HepG2 (cell line): Measurements from ENCODE around the gene CCDC54. TPM values are rescaled to one million over a fixed set of nuclear protein-coding genes. Genes with fewer than 3 reads are reported as not detected.

ENCODE experiments used
- KDM2A ChIP-seq: sonication (generic); formaldehyde crosslinking; IDR thresholded peaks from 2 replicates; pipeline ENCODE4 v1.4.0; 2020; ENCODE audit warnings: low read depth, missing genetic modification reagents, borderline replicate concordance
- ZNF550 ChIP-seq: sonication (generic); formaldehyde crosslinking; IDR thresholded peaks from 2 replicates; pipeline ENCODE4 v1.4.0; 2020; ENCODE audit warnings: mild to moderate bottlenecking, missing genetic modification reagents, borderline replicate concordance
- polyA plus RNA-seq, 8 experiments: library from polyadenylated mRNA; depleted of rRNA in 3 of 8; stranded (reverse) in 7 of 8; unstranded in 1 of 8; fragments of >200 nt; fragmentation: Illumina TruSeq in 4 of 8; extraction: Trizol in 4 of 8; gene quantifications; 2 replicates each; pipeline versions ENCODE4 v1.2.1 to v1.2.3, GENCODE V29; 2011 to 2016; ENCODE audit warnings: low read depth in 4 of 8, missing spikeins in 1 of 8, mixed read lengths in 1 of 8; ENCODE audit not compliant: insufficient read depth in 1 of 8
- total RNA-seq, 5 experiments: library from RNA; depleted of rRNA; stranded (reverse); fragments of >200 nt; fragmentation: Illumina TruSeq; extraction: Trizol; gene quantifications; 2 replicates each; pipeline ENCODE4 v1.2.3, GENCODE V29; 2016; ENCODE audit warnings: low read depth in 1 of 5
- TF ChIP-seq, protein P1 (sequence below): sonication (generic); formaldehyde crosslinking; IDR thresholded peaks from 2 replicates; pipeline ENCODE4 v1.5.0; 2020; ENCODE audit warnings: mild to moderate bottlenecking, missing genetic modification reagents, moderate library complexity

The CCDC54 gene
- total and polyA plus RNA-seq, 2 of the 13 experiments (the other 11 are each of a cell fraction or from before 2014, with no cell fraction given), result not detected

GRCh38 chr3:107426223-107426622 is 49.0 kb downstream of the CCDC54 start (continued):
- TF ChIP-seq, protein P1, sequence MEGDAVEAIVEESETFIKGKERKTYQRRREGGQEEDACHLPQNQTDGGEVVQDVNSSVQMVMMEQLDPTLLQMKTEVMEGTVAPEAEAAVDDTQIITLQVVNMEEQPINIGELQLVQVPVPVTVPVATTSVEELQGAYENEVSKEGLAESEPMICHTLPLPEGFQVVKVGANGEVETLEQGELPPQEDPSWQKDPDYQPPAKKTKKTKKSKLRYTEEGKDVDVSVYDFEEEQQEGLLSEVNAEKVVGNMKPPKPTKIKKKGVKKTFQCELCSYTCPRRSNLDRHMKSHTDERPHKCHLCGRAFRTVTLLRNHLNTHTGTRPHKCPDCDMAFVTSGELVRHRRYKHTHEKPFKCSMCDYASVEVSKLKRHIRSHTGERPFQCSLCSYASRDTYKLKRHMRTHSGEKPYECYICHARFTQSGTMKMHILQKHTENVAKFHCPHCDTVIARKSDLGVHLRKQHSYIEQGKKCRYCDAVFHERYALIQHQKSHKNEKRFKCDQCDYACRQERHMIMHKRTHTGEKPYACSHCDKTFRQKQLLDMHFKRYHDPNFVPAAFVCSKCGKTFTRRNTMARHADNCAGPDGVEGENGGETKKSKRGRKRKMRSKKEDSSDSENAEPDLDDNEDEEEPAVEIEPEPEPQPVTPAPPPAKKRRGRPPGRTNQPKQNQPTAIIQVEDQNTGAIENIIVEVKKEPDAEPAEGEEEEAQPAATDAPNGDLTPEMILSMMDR (CRISPR knock-in tag), result no peak
- TF ChIP-seq KDM2A (CRISPR knock-in tag) (no peak), ZNF550 (no peak)

Other genes with a start within 250 kb of the CCDC54 start
- 13.7 and 20.6 TPM in 2 replicates for gene BBX, start 145.5 kb downstream of the CCDC54 start, total RNA-seq (2016; rRNA removed; fragmentation: Illumina TruSeq; extraction: Trizol)
- gene BBX, start 145.5 kb downstream of the CCDC54 start, polyA plus RNA-seq (2011; rRNA removed), result 20.2 and 23.2 TPM in 2 replicates